NCI-H1048 (cell line): ENCODE data around the gene NPFFR1.
"Not testable (repeated sequence)": the region's sequence is repeated elsewhere in the genome, so short reads cannot be mapped to it uniquely, and the experiment has no call there.

Experiments used
- DNase-seq: peaks from one replicate; lab custom pipeline; 2025; lab: John Stamatoyannopoulos, UW

The NPFFR1 gene

DNA sequence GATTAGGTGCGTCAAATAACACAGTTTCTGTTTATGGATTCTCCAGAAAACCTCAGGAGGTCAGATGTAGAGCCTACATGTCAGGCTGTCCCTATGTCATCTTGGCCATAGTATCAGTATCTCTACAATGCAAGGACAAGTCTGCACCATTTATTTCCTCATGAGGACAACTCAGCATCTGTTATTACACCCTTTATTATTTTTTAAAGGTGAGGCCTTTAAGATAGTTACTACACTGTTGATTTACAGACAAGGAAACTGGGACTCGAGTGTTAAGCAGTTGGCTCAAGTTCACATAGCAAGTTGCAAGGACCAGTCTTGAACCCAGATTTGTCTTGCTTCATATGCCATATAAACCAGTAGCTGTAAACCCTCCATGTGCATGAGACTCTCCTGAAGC, 27.3 kb downstream of the NPFFR1 start:
- DNase-seq: no peak

DNA sequence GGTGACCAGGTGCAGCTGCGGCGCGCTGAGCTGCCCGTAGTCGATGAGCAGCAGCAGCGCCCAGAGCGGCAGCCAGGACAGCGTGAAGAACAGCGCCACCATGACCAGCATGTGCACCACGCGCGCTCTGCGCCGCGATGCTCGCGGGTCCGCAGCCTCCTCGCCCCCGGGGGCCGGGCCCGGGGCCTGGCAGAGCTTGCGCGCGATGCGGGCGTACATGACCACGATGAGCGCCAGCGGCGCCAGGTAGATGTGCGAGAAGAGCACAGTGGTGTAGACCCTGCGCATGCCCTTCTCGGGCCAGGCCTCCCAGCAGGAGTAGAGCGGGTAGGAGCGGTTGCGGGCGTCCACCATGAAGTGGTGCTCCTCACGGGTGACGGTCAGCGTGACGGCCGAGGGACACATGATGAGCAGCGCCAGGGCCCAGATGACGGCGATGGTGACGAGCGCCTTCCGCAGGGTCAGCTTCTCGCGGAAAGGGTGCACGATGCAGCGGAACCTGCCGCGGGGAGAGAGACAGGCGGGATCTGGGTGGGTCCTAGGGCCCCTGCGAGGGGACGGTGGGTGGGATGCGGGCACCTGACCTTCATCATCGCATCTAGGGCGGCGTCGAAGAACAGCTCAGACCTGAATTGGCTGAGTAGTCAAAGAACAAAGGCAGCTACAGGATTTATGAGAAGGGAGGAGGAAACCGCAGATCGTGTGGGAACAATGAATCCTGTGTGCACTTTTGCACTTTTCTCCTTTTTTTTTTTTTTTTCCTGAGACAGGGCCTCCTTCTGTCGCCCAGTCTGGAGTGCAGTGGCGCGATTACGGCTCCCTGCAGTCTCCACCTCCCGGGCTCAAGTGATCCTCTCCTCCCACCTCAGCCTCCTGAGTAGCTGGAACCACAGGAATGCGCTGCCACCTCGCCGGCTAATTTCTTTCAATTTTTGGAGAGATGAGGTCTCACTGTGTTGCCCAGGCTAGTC, 28.2 kb downstream of the NPFFR1 start:
- no peak for DNase-seq

DNA sequence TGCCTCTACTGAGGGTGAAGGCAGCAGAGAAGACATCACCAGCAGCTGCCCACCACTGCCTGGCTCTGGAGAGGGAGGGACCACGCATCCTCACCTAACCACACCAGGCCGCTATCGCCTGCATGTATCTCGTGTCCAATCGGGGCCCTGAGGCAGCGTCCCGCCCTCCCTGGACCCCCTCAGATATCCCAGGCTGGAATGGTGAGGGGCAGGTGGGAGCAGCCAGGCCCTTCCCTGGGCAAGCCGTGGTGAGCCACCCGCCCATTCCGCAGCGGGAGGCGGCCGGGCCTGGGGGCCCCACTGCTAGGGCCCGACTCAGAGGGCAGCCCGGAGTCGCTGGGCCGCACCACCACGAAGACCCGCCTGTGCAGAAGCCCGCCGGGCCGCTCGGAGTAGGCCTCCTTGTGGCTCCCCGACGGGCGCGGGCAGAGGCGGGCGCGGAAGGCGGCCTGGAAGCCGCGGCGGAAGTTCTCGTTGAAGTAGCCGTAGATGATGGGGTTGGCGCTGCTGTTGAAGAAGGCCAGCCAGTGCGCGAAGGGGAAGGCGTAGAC, 29.0 kb downstream of the NPFFR1 start:
- DNase-seq: no peak

DNA sequence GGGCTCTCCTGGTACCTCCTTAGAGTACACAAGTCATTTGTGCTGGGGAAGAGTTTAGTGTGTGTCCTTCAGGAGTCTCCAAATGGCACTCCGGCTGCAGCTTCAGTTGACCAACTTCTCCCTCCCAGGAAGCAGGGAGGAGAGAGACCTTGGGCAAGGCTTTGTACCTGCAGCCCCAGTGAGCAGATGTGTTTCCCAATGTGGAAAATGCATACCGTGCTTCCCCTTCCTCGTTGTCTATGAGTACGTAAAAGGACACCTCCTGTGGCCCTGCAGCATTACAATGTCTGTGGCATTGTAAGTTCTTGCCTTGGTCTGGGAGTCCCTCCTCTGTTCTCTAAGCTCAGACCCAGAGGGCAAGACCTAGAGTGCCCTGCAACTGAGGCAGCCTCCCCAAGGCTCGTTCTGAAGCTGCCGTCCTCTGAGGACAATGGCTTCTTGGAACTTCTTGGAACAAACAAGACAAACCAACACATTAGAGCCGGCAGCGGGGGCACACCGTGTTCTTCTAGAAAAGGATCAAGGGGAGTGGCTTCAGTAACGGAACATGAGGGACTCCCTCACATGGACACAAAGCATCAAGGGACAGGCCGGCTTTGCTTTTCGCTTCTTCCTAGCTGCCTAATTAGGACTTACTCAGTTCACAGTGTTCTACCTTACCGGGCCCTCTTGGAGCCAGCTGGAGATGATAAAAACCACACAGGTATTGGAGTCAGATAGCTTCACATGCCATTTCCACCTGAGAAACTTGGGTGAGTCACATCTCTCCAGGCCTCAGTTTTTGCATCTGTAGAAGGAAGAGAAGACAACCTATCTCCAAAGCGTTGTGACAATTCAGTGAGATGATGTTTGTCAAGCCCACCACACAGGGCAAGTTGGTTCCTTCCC, 29.7 kb downstream of the NPFFR1 start:
- DNase-seq: no peak

DNA sequence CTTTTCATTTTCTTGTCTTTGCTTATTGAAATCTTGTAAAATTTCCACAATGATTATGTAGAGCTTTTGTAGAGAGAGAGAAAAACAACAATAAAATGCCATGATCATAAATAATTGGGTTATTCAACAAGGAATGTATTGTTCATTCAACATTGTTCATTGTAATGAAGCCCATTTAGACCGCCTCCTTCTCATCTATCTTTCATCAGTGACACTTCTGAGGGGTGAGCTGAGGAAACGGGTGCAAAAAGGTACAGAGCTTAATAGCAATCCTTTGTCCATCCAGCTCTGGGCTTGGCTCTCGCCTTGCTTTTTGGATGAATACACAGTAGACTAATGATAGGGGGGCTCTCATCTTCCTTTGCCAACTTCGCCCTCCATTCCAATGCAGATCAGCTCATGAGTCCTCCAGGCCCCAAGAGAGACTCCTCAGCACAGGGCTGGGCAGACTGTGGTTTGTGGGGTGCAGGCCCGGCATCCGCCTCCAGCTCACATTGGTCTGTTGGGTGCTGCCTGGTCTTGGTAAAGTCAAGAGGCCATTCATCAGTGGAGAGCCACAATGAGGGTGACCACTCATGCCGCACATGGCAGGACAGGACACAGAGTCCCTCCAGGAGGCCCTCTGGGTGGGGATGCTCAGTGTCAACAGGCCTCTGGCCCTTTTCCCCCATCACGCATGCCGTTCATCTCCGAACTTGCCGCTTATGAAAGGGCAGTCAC, 32.7 kb downstream of the NPFFR1 start:
- DNase-seq: no peak

DNA sequence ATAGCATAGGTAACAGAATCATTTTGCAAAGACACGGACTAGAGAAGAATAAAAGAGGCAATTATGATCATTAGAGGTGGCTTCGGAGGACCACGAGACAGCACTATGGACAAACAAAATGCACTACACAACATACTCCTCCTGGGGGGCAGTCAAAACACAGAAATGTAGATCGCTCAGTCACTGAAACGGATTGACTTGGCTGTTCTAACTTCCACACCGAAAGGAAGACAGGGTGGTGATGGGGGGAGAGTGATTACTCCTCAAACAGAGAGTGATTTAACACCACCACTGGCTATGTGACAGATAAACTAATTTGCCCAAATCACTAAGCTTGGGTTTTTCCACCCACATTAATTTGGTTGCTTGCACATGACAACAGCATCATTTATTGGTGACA, 36.4 kb downstream of the NPFFR1 start:
- no peak for DNase-seq

DNA sequence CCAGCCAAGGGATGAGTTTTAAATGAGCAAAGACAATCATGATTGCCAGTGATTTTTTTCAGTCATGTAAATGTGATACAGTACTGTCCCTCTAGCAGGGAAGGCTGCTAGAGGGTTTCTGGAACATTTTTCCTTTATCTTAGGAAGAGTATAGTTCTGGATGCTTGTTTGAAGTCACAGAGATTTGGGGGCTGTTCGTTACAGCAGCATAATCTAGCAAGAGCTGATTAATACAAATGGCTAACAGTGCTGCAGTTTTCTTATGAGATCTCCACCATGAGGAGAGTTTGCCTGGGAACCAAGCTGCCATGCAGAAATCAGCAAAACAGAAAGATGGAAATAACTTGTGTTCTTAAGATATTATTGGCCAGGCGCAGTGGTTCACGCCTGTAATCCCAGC, 42.7 kb downstream of the NPFFR1 start:
- DNase-seq: no peak

DNA sequence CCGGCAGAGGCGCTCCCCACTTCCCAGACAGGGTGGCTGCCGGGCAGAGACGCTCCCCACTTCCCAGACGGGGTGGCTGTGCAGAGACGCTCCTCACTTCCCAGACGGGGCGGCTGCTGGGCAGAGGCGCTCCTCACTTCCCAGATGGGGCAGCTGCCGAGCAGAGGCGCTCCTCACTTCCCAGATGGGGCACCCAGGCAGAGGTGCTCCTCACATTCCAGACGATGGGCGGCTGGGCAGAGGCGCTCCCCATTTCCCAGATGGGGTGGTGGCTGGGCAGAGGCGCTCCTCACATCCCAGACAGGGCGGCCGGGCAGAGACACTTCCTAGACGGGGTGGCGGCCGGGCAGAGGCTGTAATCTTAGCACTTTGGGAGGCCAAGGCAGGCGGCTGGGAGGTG, 43.8 kb downstream of the NPFFR1 start:
- not testable (repeated sequence) for DNase-seq

DNA sequence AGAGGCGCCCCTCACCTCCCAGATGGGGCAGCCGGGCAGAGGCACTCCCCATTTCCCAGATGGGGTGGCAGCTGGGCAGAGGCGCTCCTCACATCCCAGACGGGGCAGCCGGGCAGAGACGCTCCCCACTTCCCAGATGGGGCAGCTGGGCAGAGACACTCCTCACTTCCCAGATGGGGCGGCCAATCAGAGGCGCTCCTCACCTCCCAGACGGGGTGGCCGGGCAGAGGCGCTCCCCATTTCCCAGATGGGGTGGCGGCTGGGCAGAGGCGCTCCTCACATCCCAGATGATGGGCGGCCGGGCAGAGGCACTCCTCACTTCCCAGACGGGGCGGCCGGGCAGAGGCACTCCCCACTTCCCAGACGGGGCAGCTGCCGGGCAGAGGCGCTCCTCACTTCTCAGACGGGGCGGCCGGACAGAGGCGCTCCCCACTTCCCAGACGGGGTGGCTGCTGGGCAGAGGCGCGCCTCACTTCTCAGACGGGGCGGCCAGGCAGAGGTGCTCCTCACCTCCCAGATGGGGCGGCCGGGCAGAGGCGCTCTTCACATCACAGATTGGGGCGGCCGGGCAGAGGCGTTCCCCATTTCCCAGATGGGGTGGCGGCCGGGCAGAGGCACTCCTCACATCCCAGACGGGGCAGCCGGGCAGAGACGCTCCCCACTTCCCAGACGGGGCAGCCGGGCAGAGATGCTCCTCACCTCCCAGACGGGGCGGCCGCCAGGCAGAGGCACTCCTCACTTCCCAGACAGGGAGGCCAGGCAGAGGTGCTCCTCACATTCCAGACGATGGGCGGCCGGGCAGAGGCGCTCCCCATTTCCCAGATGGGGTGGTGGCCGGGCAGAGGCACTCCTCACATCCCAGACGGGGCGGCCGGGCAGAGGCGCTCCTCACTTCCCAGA, 44.5 kb downstream of the NPFFR1 start:
- not testable (repeated sequence) for DNase-seq

DNA sequence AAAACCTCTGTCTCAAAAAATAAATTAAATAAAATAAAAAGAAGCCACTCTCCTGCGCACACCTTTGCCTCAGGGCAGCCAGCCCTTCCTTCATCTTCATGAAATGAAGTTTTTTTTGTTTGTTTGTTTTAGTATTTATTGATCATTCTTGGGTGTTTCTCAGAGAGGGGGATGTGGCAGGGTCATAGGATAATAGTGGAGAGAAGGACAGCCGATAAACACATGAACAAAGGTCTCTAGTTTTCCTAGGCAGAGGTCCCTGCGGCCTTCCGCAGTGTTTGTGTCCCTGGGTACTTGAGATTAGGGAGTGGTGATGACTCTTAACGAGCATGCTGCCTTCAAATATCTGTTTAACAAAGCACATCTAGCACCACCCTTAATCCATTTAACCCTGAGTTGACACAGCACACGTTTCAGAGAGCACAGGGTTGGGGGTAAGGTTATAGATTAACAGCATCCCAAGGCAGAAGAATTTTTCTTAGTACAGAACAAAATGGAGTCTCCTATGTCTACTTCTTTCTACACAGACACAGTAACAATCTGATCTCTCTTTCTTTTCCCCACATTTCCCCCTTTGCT, 45.8 kb downstream of the NPFFR1 start:
- DNase-seq: not testable (repeated sequence)

DNA sequence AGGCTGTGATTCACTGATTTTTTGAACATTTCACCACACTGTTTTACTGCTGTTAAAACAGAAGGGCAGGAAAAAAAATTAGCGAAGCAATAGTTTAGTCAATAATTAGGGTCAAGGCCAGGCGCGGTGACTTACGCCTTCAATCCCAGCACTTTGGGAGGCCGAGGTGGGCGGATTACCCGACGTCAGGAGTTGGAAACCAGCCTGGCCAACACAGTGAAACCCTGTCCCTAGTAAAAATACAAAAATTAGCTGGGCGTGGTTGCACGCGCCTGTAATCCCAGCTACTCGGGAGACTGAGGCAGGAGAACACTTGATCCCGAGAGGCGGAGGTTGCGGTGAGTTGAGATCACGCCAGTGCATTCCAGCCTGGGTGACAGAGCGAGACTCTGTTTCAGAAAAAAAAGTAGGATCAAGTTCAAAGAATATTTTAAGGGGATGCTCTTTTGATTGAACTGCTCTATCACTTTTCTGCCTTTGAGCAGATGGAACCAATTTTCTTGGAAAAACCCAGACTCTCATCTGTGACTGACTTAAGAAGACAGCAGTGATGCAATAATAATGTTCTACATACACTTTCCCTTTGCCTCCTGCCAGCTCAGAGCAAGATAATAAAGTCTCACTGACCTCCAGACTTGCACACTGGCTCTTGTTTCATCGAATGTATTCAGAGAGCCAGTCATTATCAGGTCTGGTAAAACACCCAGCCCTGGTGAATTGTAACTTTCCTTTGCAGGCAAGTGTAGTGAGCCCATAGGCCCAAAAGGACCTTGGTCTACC, 48.9 kb downstream of the NPFFR1 start:
- no peak for DNase-seq

DNA sequence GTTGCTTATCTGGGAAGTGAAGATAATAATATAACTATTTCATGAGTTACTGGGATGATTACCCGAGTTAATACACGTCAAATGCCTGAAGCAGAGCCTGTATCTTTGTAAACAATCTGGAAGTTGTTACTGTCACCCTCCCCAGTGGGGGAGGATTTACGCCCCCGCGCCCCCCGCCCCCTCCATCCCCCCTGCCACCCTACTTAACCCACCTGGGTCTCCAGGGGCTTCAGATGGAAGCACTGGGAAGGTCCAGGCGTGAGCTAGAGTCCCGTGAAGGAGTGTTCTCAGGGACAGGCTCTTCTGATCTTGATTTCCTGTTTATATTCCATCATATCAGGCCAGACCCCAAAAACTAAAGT, 49.9 kb downstream of the NPFFR1 start:
- DNase-seq: no peak

DNA sequence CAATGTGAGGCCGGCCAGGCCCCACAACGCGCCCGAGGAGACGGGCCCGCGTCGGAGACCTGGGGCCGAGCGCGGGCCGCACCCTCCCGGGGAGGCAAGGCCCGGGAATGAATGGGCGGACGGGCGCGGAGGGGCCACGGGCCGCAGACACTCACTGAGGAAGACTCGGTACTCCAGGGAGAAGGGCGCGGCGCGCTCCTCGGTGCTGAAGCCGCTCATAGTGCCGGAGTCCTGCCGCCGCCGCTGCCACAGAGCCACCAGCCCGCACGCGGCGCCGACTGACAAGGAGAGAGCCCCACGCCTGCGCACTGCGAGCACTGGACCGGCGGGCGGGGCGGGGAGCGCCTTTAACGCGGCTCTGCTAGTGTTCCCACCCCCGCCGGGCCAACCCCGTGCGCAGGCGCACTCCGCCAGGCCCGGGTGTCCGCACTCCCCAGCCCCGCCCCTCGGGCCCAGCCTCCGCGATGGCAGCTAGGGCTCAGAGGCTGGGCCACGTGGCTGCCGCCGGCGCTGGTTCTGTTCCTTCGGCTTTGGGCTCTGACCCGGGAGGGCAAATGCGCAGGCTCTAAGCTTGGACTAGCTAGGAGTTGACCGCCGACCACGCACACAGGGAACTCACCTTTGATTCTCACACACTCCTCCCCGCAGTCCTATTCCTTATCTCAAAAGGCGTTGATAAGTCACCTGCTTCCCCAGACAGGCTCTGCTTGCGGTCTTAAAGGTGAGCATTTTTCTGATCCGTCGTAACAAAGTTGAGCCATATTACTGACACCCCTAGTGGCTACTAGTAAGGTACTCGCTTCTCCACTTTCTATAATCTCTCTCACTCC, 50.5 kb downstream of the NPFFR1 start, which contains the start of gene PPA1:
PPA1 (minus strand) TSS at position 321 of the 830 bp plus-strand sequence; CDS start at position 219, 102 bp downstream.
- DNase-seq: peak; percentile 93

DNA sequence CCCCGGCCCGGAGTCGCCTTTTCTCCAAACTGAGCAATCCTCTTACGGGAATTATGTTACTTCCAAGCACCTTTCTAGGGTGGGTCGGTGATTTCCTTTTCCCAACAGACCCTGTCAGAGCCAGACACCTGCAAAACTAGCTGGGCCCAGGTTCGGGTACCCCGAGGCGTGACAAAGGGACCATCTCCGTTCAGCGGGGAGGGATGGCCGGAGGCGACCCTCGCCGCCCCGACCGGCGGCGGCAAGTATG, 51.0 kb downstream of the NPFFR1 start:
- DNase-seq: no peak

DNA sequence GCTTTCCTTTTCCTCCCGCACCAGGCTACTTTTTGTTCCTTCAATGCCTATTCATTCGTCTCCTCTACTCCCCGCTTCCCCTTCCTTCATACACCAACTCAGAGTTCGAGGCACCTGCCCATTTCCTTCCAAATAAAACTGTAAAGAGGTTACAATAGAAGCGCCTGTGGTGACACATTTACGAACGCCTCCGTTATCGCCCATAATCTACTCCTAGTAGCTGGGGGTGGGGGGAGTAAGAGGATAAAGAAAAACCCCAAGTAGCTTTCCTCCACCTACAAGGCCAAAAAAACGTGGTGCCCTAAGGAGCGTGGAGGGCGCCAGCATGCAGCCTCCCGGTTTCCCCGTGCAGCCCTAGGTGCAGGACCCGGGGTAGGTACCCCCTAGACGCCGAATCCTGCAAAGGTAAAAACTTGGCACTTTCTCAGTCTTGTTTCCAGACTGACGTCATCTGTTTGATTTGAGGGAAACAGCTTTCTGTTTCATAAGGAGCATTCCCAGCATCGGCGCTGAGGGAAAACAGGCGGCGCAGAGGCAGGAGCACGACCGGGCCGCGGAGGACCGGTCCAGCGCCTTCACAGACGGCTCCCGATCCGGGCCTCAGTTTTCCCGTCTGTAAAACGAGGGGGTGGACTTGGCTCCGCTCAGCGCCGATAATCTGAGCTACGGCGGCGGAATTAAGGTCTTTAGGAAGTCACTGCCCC, 51.5 kb downstream of the NPFFR1 start:
- DNase-seq: no peak

DNA sequence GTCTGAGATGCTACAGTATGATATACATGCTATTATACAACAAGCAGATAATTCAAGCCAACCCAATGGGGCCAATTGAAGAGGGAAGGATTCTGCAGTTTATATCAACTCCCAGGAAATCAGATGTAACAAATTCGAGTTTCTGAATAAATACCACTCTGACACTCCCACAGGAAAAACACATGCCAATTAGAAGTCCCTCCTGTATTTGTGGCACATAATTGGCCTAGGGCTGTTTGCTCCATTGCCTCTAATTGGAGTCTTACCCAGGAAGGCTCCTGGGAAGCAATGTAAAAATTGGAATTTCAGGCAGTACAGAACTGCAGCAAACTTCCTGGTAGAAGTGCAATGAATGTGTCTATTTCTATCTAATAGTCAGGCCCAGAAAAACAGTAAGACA, 55.3 kb downstream of the NPFFR1 start:
- DNase-seq: no peak

DNA sequence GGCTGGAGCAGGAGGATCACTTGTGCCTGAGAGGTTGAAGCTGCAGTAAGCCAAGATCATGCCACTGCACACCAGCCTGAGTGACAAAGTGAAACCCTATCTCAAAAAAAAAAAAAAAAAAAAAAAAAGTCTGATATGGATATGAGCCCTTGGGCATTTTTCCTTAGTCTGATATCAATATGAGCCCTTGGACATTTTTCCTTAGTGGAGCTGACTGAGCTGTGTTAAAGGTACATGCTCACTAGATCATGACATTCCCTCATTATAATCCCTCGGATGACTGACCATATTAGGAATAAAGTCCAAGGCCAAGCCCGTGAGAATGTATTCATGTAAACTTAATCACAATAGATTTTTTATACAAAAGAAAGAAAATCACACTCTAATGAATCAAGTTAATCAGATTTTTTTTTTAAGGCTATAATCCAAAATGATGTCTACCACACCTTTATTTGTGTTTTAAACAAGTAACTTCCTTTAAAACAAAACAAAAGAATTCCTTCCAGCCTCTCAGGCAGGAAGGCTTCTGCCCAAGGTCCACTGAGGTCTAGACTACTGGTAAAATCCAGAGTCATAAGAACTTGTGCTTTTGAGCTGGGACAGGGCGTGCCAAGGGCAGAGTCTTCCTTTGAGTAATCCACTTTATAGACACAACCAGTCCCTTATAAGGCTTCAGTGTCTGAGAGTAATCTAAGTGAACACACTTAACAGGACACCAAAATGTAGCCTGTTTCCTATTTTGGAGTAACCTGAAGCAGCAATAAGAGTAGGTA, 56.1 kb downstream of the NPFFR1 start:
- no peak for DNase-seq

DNA sequence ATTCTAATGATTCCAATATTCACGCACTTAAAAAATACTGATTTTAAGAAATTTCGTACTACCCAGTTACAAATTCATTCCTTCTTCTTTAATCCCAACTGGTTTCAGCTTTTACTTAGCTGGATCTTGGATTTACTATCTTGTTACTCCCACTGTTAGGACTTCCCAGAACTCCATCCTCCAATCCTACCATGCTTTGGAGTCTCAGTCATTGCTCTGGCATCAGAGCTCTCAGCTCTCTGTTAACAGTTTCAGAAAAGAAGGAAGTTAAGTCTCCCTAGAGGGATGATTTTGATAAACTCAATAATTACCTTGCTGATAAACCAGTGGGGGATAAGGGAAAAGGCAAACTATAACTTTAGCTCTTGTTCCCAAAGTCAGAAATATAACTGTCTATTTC, 60.1 kb downstream of the NPFFR1 start:
- DNase-seq: no peak
